ENCODE results near the gene NGF.

DNA sequence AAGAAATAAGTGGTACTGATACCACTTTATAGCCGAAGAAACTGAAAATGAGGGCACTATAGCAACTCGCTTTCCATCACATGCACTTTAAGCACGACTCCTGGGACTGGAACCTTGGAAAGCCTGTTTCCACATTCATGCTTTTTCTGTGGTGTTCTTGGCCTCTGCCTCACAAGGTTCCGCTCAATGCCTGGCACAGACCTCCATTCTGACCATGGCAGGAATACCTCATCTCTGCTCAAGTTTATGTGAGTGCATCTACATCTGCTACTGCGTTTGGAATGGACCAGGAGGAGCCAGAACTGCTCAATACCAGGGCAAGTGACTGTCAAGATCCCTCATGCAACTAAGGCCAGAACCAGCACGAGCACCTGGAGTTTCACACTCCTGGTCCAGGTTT lies 11.6 kb downstream of the NGF start:
- TF ChIP-seq CTCF (IDR thresholded peaks at IDR 0.05; ENCODE audit: control extremely low read depth in 1 of 3, insufficient read depth in 1 of 3, low read depth in 1 of 3, low read length in 3 of 3) (no peak), TAF1 (IDR thresholded peaks at IDR 0.05; ENCODE audit: low read depth, low read length) (no peak)

Data from H1 (cell line).